Sciatic nerve (tissue), 2 donors: ENCODE results near the gene CARS1. TPM values are rescaled to one million over a fixed set of nuclear protein-coding genes. Genes with fewer than 3 reads are reported as not detected.

Experiments
- ATAC-seq: fragments of 200-7000 bp; cut with Tn5 transposase; one replicate; pipeline ENCODE4 v1.9.1; 2020; ENCODE audit warnings: mild to moderate bottlenecking, moderate library complexity
- DNase-seq: peaks from one replicate; pipeline ENCODE4 v3.0.0-alpha.2; 2020; ENCODE audit warnings: low spot score
- intact Hi-C: fragments of 100-400 bp; cut with DNase I; formaldehyde crosslinking; loops from one replicate; pipeline ENCODE4 v1.14.2; 2022
- total RNA-seq: library from RNA; stranded (reverse); fragmentation: NEBNext Ultra II Directional; extraction: Animal tissue kit (Norgen Biotek cat#: 25700); gene quantifications from one replicate; pipeline ENCODE4 v1.2.1, GENCODE V29; 2021
- donor health status: DM: no; HTN: no; CAD: no.
- donor health status: DM: no; HTN: no; CAD: no.

CARS1 gene
- total RNA-seq, 1 donor from 2014 or later: 42.3 TPM

DNA sequence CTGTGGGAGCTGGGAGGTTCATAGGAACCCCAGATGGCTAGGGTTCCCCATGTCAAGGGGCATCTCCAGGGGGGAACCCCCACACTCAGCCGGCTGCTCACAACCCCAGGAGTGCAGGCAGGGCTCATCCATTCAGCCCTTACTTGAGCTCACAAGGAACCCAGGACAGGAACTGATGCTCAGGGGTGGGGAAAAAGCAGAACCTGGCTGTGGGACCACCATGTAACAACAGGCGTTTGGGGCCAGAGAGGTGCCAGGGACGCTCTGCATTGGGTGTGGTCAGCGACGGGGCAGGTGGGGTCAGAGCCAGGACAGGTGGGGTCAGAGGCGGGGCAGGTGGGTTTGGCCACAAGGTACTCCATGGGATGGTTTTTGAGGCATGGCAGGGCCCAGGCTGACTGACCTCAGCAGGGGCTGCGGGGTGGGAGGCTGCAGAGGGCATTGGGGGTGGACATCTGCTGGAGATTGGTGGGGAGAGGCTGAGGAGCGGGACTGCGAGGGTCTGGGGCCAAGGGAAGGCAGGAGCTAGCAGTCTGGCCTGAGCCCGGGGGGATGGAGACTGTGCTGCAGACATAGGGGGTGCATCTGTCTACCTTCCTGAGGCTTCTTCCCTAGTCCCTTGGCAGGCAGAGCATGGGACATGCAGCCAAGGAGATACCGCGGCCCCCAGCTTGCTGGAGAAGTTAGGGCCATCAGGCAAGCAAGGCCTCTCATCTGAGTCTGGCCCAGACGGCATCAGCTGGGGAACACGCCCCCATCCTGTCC is 34.0 kb upstream of the CARS1 start:
- DNase-seq (peak; percentile 57), ATAC-seq (no peak)
- intact Hi-C loops: loop anchor here (5.0 kb wide), 1 partner anchor 54 kb away; no protein-coding TSS in a partner anchor

DNA sequence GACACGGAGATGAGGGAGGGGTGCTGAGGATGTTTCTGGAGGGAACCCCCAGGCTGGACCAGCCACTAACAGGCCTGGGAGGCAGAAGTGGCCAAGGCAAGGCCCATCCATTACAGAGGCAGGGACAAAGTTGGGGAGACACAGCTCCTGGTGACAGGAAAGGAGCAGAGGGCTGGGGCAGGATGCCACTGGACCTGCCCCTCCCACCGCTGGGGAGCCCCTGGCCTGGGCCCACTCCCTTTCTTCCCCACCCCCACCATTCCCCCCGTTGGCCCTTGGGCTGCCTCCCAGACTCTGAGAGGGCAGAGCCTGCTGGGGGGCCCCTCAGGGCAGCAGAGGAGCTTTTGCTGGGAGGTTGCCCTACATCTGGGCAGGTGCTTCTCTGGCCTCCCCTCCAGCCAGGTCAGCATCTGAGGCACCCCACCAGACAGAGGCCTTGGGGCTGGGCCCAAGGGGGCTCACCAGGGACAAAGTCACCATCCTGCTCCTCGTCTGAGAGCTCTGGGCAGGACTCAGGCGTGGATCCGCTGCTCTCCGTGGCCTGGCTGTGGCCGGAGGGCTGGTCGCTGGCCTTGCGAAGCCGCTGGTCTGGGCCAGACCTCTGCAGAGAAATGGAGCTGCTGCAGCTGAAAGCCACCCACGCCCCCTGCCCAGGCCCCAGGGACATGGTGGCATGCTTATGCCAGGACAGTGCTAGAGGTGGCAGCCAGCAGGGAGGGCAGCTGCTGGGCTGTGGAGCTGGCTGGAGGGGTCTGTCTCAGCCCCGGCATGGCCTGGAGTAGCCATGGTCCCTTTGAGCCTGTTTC is 33.1 kb upstream of the CARS1 start:
- intact Hi-C loops: loop anchor here (5.0 kb wide), 1 partner anchor 53 kb away; no protein-coding TSS in a partner anchor
- DNase-seq (peak; percentile 56), ATAC-seq (no peak)

DNA sequence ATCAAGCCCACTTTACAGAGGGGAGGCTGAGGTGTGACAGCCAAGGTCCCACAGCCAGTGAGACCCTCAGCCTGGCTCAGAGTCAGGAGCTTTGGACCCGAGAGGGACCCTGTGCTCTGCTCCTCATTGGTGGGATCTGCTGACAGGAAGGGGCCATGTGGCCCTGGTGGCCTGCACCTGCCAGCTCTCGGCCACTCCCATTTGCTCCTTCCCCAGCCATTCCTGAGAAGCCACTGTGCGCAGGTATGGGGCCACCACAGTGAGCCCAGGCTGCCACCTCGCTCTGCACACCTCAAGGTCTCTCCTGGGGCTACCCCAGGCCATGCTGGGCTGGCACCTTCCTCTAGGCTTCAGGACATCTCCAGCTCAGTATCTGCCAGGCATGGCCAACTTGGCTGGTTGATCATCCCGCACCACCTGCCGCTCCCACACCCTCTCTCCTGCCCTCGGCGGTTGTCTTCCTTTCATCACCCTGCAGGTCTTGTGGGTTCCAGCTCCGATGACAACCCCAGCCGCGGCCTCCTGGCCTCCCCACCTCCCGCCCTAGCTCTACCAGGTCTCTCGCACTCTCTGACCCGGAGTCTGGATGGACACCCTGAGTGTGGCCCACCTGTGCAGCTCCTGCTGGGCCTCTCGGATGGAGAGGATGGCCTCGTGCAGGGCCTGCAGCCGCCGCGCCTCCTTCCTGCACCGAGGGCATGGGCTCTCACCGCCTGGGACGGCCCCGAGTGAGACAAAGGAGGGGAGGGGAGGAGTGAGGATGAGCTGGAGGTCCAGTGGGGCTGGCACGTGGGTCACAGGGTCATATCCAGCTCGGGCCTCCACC is 32.2 kb upstream of the CARS1 start:
- ATAC-seq: no peak
- DNase-seq: peak; percentile 54
- intact Hi-C loops: loop anchor here (5.0 kb wide), 1 partner anchor 52 kb away; no protein-coding TSS in a partner anchor

- no peak for ATAC-seq
- intact Hi-C loops: no loop called here
- peak; percentile 55 for DNase-seq
These were observed 31.6 kb upstream of the CARS1 start for GRCh38 chr11:3088806-3089205.

DNA sequence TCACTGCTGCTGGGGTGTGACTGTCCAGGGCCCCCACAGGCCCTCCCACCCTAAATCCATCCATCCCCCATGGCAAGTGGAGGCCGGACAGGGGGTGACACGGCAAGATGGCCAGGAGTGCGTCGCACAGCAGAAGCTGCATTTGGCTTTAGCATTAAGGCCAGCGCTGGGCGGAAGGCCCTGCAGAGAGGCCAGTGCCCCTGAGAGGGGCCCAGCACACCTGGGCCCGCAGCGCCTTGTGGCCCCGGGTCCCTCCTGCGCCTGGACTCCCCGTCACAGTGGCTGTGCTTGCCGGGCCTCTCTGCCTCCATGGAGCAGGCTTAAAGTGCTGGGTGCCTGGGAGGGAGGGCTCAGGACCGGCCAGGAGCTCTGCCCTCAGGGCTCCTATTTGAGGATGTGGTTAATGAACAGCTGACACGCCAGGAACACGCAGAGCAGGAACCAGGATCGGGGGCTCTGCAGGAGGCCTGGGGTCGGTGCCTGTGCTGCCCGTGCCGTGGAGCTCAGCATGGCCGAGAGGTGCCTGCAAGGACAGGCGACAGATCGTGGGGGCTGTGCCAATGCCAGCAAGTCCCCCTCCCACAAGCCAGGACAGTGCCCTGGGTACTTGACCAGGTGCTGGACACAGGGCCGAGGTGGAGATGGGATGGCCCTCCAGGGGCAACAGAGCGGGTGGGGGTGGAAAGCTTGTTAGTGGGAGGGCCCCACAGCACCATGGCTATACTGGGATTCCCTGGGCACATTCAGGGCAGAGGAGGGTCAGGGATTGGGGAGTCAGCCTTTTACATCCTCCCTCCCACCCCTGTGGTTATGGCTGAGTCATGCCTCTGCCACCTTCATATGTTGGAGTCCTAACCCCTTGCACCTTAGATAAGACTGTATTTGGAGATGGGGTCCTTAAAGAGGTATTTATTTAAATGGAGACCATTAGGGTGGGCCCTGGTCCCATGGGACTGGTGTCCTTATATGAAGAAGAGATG is 30.9 kb upstream of the CARS1 start:
- DNase-seq (peak; percentile 59), ATAC-seq (no peak)
- intact Hi-C loops: no loop called here

GRCh38 chr11:3087373-3087772 is 30.1 kb upstream of the CARS1 start:
- intact Hi-C loops: no loop called here
- no peak for ATAC-seq
- no peak for DNase-seq

GRCh38 chr11:3086671-3087150 is 29.5 kb upstream of the CARS1 start:
- ATAC-seq: peak; percentile 8
- peak; percentile 53 for DNase-seq
- intact Hi-C loops: no loop called here

- intact Hi-C loops: no loop called here
- no peak for ATAC-seq
These were observed 28.9 kb upstream of the CARS1 start for GRCh38 chr11:3086114-3086513.

DNA sequence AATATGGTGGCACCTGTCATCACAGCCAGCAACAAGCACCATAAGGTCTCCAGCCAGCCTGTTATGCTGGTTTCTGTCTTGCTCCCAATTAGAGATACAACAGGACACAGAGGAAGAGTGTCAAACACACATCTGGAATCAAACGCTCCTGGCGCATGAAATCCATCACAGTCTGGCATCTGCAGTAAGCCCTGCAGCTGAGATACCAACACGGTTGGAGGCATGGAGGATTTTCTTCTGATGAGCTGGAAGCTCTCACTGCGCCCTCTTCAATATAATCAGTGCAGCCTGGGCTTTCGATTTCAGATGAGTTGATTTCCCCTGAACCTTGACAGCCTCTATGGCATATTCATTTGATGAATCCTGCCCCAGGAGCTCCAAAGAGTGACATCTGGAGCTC is 27.8 kb upstream of the CARS1 start:
- intact Hi-C loops: no loop called here
- DNase-seq: peak; percentile 28

More at GRCh38 chr11:3086114-3086513, 28.9 kb upstream of the CARS1 start:
- DNase-seq: no peak

DNA sequence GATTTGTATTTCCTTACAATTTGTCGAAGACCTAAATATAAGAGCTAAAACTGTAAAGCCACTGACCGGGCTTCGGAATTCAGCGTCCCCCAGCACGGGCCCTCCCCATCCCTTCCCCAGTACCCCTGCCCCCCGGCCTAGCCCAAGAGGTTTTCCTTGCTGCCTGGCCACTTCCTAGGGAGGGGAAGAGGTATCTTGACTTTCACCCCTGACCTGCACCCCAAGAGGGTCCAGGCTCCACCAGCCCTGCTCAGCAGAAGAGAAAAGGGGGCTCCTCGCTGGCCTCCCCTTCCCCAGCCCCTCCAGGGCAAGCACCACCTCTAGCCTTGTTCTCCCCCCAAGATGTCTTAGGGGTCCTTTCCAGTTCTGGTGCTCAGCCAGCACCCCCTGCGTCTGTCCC is 26.1 kb upstream of the CARS1 start:
- ATAC-seq: no peak
- intact Hi-C loops: no loop called here
- no peak for DNase-seq

More for the DNA sequence above, 27.8 kb upstream of the CARS1 start:
- ATAC-seq: no peak

DNA sequence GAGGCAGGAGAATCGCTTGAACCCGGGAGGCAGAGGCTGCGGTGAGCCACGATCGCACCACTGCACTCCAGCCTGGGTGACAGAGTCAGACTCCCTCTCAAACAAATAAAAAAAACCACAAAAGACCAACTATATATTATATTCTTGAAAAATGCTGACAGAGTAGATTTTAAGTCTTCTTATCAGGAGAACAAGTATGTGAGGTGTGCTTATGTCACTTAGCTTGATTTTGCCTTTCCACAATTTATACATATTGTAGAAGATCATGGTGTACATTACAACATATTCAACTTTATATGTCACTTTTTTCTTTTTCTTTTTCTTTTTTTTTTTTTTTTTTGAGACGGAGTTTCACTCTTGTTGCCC is 24.1 kb upstream of the CARS1 start:
- DNase-seq (no peak), ATAC-seq (no peak)
- intact Hi-C loops: no loop called here

GRCh38 chr11:3080733-3081385 is 23.6 kb upstream of the CARS1 start:
- ATAC-seq: no peak
- intact Hi-C loops: no loop called here
- DNase-seq: no peak

GRCh38 chr11:3080104-3080503 is 22.9 kb upstream of the CARS1 start:
- intact Hi-C loops: no loop called here
- no peak for DNase-seq

GRCh38 chr11:3077846-3078440 is 20.7 kb upstream of the CARS1 start:
- DNase-seq (no peak), ATAC-seq (no peak)
- intact Hi-C loops: no loop called here

More at GRCh38 chr11:3080104-3080503, 22.9 kb upstream of the CARS1 start:
- ATAC-seq: no peak

DNA sequence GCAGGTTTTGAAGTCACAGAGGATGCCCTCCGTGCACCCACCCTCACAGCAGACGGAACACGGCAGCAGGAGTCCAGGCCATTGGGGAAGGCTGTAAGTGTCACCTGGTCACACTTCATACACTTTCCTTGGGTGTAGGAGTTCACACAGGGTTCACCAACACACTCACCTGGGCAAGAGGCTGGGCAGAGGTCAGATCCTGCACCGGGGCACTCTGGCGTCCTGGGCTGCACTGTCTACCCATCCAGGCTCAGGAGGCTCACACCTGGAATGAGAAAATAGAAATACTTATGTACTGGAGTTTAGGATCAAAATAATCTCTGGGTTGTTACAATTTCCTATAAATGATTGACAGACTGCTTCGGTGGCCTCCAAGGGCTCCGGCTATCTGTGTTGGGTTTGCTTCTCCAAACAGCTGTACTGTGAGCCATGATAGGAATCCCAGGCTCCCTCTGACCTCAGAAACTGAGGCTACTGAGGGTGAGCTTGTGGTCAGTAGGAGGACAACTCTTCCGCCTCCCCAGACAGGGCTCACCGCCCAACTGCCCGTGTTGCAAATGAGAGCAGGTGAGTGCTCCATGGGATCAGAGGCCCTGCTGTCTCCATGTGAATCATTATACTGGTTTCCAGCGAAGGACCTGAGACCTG is 20.1 kb upstream of the CARS1 start:
- no peak for ATAC-seq
- no peak for DNase-seq
- intact Hi-C loops: no loop called here

DNA sequence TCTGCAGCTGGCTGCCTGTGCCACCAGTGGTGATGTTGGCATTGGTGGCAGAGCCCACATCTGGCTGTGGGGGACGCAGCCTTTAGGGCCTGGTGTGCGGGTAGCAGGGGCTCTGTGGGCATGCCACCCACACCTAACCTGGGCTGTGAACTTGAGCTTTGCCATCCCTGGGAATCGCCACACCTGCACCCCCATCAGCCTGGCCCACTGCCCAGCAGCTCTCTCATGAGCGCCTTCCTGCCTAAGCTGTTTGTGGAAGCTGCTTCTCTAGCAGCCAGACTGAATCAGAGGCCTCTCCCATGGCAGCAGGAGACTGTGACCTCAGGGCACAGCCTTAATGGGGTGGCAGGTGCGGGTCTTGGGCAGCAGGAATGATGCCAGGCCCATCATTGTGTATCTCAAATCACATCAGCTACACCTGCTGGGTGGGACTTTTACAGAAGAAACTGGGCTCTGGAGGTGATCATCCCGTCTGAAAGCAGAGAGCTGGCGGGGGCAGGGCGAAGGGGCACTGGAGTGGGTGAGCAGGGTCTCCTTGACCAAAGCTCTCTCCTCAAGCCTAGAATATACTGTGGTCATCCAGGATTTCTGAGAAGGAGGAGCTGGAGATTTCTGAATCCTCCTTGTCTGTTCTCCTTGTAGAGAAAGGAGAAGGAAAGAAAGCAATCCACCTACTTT is 17.8 kb upstream of the CARS1 start:
- intact Hi-C loops: no loop called here
- no peak for ATAC-seq
- DNase-seq: no peak
